GM19372 (cell line): ENCODE measurements around the gene KCNH6.

Experiments
- ATAC-seq: cut with Tn5 transposase; IDR thresholded peaks from one replicate; pipeline ENCODE4 v1.9.1; 2021; ENCODE audit warnings: mild to moderate bottlenecking, low read depth, moderate library complexity; ENCODE audit not compliant: unreplicated experiment

KCNH6 gene

DNA sequence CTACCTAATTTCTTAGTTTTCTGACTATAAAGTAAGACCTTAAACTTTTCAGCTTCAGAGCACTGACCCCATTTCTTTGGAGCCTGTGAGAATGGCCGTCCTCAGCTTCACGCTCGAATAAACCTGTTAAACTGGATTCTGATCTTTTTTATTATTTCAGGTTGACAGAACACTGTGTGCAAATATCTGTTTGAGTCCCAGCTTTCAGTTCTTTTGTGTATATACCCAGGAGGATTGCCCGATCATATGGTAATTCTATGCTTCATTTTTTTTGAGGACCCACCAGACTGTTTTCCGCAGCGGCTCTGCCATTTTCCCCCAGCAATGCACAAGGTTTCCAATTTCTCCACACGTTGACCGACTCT is 19.8 kb upstream of the KCNH6 start:
- no peak for ATAC-seq

DNA sequence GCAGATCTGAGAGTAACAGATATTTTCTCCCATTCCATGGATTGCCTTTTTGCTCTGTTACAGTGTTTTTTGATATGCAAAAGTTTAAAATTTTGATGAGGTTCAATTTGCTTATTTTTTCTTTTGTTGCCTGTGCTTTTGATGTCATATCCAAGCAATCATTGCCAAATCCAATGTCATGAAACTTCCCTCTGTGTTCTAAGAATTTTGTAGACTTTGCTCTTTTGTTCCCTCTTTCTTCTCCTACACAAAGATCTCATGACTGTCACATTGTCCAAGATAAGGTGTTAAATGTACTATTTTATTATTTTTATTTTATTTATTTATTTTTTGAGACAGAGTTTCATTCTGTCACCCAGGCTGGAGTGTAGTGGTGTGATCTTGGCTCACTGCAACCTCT is 18.9 kb upstream of the KCNH6 start:
- no peak for ATAC-seq

DNA sequence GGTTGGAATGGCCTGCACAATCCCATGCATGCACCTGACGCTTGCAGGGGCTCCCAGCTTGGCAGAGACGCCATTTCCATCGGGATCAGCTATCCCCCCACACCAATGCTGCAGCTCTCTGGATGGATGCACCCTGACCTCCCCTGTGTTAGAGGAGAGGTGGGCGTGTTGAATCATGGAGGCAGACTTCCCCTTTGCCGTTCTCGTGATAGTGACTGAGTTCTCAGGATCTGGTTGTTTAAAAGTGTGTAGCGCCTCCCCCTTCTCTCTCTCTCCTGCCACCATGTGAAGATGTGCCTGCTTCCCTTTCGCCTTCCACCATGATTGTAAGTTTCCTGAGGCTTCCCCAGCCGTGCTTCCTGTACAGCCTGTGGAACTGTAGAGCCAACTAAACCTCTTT is 17.8 kb upstream of the KCNH6 start:
- ATAC-seq, result no peak

DNA sequence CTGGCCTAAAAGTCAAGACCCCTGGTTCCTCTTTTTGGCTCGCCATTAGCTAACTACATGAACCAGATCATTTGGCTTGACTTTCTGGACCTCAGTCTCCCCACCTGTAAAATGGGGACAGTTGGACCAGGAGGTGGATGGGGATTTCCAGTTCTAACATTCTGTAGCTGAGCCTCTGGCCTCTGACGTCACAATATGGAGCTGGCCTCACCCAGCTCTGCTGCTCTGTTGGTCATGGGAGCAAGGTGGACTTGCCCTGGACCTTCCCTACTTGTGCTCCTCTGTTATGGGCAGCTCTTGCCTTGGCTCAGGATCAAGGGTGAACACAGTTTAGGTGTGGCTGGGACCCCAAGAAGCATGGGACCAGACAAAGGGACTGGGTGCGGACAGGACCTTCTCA is 16.5 kb upstream of the KCNH6 start:
- ATAC-seq, result no peak

DNA sequence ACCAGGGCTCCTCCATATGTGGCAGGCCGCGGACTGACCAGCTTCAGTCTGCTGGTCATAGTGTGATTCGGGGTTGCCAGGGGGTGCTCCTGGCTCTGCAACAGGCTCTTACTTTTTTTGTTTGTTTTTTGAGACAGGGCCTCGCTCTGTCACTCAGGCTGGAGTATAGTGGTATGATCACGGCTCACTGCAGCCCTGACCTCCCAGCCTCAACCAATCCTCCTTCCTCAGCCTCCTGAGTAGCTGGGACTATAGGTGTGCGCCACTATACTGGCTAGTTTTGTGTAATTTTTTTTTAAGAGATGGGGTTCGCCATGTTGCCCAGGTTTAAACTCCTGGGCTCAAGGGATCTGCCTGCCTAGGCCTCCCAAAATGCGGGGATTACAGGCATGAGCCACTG is 11.8 kb upstream of the KCNH6 start:
- no peak for ATAC-seq

DNA sequence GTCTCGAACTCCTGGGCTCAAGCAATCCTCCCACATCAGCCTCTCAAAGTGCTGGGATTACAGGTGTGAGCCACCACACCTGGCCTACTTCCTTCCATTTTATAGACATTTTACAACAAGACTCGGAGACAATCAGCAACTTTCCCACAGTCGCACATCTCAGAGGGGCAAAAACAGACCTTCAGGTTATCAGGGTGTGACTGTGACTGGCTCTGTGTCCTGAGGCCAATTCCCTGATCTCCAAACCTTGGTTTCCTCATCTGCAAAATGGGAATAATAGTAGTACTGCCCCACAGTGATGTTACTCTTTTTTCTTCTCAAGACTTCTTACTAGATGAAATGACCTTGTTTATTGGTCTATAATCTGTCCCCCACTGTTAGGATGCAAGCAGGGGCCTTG is 10.8 kb upstream of the KCNH6 start:
- no peak for ATAC-seq

DNA sequence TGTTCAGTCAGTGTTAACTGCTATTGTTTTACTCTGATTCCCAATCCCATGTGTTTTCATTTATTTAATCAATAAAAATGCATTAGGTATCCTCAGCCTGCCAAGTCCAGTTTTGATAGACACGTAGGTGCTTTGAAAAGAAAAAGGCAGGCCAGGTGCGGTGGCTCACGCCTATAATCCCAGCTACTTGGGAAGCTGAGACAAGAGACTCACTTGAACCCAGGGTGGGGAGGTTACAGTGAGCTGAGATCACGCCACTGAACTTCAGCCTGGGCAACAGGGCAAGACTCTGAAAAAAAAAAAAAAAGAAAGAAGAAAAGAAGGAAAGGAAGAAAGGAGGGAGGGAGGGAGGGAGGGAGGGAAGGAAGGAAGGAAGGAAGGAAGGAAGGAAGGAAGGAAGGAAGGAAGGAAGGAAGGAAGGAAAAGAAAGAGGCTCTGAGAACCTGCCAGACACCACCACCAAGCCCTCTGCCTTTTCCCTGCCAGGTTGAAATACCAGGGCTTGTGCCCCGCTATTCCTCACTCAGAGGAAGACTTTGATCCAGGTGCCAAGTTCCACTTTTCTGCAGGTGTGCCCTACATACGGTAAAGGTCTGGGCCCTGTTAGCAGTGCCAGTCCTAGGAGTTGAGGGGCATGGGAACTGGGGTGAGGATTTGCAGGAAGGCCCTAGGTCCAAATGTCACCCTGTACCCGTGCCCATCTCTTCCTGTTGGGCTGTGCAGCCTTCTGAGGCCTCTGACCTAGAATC is 10.1 kb upstream of the KCNH6 start:
- ATAC-seq, result no peak

DNA sequence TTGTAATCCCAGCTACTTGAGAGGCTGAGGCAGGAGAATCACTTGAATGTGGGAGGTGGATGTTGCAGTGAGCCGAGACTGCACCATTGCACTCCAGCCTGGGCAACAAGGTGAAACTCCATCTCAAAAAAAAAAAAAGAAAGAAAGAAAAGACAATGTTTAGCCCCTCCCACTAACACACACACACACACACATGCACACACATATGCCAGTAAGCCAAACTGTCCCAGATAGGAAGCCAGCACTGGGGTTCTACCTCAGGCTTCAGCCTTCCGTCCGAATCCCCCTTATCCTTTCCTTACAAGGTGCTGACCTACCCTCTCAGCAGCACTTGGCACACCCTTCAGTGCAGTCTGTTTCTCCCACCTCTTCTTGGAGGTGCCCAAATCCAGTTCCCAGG is 8.7 kb upstream of the KCNH6 start:
- no peak for ATAC-seq

DNA sequence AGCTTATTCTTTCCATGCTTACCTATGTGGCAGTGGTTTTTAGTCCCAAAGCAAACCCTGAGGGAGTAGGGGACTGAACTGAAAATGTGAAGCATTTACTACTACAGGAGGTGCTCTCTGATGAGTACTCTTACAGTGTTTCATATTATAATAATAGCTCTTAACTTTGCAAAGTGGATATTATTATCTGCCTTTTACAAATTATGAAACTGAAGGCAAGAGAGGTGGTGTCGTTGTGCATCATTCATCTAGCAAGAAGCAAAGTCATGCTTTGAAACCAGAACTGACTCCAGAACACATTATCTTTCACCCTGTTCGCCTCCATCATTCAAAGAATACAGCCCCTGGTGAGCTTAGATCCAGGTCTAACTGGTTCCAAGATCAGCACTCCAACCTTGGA is 8.2 kb upstream of the KCNH6 start:
- no peak for ATAC-seq

DNA sequence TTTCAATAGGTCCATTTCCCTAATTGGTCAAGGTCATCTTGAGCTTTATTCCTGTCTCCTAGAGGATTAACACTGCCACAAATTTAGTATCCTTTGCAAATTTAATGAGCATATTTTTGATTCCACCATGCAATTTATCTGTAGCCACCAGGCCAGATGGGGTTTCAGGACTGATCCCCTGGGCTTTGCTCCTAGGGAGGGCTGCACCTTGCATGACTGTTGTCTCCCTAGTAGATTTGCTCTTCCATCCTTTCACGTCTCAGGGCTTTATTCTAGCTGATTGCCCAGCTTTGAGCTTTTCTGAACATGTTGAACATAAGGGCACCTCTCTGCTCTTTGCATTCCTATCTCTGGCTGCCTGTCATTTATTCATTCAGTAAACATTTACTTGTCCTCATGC is 7.7 kb upstream of the KCNH6 start:
- ATAC-seq, result no peak

DNA sequence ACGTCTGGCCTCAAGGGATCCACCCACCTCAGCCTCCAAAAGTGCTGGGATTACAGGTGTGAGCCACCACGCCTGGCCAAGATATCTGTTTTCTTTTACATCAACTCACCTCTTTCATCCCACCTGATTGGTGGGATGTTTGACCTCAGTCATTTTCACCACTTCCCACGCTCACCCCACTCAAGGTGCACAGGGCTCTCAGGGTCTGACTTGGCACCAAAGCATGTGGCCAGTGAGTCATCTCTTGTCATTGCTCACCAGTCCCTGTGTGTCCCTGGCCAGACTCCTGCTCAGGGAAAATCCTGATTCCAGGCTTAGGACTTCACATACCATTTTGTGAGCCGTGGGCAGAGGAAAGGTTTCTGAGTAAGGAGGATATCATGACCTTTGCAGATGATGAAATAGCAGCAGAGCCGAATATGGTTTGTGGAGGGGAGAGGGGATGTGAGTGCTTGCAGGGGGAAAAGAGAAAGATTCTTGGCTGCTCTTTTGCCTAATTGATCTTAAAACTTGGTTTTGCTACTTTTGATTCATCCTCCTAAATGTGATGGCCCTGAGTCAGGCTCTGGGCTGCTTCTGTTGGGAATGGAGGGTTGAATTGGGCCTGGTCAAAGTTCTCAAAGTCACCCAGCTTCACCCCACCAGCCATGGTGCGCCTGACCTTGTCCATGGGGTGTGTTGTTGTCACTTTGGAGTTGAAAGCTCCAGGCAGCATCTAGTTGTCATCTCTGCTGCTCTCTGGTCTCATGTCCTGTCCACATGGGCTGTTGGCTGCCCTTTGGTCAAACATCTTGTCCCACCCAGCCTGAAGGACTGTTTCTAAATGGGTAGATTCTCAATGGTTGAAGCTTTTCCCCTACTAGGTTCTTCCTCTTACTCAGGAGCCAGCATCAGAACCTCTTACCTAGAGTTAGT is 6.0 kb upstream of the KCNH6 start:
- no peak for ATAC-seq

DNA sequence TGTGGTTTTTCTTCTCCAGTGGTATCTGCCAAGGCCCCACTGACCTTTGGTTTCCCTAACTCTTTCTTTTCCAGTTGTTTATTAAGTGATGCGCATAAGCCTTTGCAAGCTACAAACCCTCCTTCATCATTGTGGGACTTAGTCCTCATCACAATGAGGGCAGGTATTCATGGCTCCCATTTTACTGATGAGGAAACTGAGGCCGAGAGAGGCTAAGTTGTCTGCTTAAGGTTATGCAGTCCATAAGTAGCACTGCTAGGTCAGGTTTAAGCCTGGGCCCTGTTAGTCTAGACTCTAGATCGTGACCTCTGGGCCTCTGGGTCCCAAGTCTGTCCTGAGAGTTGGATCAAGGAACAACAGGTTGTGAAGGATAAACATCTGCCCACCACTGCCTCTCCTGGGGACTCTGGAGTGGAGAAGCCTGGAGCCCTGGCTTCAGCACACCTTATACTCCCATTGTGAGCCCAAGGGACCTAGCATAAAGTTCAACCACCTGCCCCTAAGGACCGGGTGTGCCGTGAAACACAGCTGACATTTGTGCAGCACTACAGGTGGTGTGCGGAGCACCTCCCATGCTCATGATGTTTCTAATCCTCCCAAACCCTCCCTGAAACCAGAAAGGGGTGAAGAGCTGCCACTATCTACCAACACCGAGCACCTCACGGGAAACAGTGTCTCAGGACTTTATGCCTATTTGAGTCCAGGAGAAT is 5.2 kb upstream of the KCNH6 start:
- ATAC-seq, result no peak

DNA sequence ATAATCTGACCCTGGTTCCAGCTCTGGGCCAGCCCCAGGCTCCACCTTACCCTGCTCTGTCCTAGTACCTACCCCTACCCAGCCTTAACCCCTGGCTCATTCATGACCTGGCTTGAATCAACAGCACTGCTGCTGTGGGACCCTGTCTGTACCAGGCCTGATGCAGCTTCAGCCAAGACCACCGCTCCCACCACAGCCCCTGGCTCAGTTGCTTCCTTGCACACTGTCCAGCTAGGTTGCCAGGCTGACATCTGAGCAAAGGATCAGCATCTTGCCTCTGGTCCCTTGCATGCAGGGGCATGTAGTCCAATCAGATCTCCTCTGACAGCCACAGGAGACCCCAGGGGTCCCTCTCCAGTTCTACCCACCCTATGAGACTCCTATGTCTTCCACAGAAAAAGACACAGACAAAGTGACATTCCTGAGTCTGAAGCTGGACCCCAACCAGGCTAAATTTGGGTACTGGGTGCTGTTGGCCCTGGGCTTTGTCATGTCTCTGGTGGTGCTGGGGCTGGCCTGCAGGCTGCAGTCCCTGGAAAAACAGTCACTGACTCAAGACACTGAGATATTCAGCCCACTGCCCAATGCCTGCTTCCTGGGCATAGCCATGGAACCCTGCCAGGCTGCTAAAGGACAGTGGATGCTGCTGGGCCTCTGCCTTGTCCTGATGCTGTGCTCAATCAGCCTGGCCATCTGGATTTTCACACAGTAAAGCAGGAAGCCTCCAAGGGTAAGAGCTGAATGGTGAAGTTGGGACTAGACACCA is 3.9 kb upstream of the KCNH6 start:
- no peak for ATAC-seq

DNA sequence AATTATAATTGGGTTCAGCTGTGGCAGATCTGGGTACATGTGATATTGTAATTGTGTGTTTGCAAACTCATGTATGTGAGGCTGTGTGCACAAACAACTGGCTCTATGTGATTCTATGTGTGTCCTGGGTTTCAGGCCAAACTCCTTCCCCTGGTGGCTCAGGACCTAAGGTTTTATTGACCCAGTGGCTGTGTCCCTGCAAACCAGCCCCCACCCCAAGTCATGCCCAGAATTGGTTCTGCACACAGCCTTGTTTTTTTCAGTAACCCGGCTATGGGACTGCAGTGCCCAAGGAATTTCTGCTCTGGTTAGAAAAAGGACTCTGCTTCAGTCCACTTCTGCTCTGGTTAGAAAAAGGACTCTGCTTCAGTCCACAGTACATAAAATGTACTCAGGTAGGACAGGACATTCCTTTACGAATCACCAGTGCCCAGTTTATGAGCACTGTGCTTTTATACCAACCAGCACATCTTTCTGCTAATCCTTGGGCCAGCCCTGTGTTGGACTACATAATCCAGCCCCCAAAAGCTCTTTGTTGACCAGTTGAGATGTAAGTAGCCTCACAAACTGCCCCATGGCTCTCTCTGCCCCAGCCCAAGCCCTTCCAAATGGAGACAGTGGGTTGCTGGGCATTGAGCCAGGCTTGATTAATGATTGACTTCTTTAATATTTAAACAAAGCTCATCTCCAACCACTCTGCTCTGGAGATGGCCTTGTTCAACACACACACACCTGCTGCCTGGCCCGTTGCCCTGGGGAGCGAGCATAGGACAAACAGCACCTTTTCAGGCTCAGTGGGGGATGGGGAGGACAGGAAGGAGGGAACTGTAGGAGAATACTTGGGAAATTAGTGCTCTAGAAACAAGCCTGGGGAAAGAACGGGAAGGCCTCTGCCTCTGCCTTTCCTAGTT is 2.9 kb upstream of the KCNH6 start:
- ATAC-seq, result no peak

DNA sequence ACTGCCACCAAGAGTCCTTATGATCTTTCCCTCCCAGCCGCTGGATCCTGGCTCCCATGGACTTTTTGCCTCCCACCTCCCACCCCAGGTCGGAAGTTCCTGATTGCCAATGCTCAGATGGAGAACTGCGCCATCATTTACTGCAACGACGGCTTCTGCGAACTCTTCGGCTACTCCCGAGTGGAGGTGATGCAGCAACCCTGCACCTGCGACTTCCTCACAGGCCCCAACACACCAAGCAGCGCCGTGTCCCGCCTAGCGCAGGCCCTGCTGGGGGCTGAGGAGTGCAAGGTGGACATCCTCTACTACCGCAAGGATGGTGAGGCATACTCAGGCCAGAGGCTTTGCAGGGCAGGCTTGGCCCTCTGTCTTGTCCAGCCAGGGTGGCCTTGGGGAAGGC is 893 bp downstream of the KCNH6 start:
- no peak for ATAC-seq

DNA sequence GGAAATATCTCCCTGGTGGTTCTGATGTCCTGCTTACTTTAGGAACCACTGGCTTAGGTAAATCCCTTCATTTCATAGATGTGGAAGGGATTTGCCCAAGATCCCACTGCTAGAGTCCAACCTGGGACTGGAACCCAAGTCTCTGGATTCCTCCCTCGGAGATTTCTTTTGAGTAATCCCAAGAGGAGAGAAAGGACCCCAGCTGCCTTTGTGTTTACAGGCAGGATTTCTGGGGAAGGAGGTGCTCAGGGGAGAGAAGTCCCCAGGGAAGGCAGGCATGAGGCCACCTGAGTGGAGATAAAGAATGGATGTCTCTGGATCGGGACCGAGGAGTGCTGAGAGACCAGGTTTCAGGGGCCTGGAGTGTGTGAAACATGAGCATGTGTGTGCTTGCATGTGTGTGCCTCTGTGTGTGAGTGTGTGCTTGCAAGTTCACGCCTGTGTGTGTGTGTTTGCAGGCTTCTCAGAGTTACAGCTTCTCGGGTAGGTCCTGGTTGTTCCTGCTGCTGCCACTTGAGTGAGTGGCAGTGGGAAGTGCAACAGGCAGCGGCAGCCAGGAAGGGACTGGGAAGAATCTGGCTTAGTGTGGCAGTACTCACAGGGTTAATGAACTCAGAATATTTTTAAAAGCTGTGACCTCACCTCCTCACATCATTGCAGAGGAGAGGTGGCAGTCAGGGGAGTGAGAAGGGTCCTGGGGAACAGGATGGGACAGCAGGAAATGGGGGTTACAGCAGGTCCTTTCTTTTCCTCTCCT is 2.2 kb downstream of the KCNH6 start:
- ATAC-seq, result no peak

DNA sequence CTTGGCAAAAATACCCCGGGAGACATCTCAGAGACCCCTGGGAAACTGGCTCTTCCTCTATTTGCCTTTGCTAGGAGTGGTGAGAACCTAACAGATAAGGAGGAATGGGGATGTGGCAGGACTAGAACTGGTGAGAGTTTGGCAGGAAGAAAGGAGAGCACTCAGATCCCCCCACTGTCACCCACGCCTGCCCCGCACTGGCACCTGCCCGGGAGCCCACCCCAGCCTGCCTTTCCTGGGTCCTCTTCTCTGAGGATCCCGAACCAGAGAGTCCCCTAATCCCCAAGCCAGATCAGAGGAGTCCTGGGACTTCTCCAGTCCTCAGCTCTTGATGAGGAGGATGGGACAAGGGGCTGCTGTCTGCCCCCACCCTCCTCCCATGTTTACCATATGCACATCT is 3.7 kb downstream of the KCNH6 start:
- ATAC-seq, result no peak

DNA sequence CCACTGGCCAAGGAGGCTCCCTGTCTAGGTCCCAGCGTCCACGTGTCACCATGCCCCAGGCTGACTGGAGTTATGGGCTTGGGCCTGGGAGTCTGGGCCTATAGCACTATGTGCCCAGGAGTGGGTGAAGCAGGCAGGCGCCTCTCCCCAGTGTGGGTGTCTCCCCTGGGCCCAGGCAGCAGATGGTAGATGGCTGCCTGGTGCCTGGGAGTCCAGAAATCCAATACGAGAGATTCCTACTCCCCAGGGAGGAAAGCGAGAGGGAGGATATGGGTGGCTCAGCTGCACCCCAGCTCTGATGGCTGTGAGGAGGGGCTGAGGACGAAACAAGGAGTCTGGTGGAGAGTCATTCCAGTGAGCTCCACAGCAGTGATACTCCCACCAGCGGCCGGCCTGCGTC is 5.0 kb downstream of the KCNH6 start:
- no peak for ATAC-seq
